HTR-8/SVneo (cell line): ENCODE measurements around the gene HOXA1.

Source experiments
- DNase-seq: peaks from one replicate; pipeline ENCODE4 v3.0.0; 2011; ENCODE audit warnings: low spot score, mixed read lengths; ENCODE audit not compliant: insufficient read length
- FAIRE-seq: peaks from 2 replicates; lab custom pipeline; 2011; peaks lifted over from hg19 to GRCh38; lab: Jason Lieb, UNC

Gene HOXA1

DNA sequence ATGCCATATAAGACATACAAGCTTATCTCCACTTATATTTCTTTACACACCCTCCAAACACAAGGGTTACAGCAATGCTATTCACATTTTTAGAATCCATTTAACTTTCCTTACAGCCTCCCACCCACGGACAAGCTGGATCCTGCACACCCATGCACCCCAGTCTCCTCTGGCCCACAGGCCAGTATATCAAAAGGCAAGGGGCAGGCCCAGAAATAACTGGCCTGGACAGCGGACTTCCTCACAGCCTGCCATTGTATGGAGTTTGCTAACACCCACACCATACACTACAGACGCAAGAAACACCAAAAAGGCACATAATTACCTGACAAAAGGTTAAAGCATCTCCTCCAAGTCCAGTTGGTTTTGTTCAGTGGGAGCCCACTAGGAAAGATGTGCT lies 22.8 kb upstream of the HOXA1 start:
- FAIRE-seq: no peak

DNA sequence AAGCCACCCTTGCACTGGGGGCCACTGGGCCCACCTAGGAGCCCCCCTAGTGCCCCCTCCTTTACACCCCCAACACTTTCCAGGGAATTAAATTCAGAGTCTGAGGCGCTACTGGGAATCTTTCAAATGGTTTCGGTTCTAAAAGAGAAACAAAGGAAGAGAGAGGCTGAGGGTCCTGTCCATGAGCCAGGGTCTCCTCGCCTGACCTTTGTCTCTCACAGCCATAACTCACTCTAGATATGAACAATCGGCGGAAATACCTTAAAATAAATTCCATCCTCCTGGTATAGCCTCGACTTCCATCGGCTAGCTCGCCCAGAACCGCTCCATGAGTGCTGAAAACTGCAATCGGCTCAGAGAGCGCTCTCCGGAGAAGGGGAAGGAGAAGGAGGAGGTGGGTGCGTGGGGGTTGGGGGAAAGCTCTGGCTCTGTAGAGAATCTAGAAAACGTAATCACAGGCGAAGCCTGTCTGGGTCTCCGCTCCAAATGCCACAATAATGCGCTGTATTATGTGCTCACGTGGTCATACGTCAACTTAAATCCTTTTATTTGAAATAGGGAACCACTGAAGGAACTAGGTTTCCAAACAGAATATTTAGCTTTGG lies 22.2 kb upstream of the HOXA1 start:
- FAIRE-seq: no peak
- DNase-seq: no peak

More for the DNA sequence above, 22.8 kb upstream of the HOXA1 start:
- DNase-seq: no peak

DNA sequence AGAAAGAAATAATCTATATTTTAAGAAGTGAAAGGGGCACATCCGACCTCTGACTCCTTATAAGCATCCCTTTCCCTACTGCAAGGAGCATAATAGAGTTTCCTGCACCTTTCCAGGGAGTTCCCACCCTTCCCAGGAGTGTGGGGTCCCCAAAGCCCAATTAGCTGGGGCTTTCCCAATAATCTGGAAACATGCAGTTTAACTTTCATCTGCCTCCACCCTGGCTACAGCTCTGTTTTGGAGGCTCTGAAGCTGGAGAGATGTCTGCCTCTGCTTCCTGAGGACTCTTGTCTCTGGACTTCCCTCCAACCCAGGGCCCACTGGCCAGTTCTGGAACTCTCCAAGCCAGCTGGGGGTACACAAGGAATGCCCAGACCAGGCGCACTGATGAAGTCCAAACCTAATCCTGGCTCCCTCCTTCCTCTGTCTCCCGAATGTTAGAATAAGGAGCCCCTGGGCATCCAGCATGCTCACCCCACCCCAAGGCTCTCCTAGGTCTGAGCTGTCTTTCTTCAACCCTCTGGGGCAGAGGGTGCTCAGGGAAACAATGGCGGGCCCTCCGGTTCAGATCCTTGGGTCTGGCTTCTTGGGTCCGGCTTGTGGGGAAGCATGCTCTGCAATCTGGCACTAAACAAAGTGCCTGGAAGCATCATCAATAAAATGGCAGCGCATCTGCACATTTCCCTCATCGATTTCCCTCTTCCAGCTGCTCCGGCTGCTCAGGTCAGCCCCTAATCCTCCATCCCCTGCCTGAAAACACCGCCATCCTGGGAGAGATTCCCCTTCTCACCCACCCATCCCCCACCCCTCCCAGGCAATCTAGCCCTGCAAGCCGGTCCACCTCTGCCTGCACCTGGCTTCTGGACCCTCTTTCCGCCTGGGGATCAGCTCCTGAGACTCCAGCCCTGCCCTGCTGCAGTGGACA lies 21.4 kb upstream of the HOXA1 start:
- DNase-seq: no peak
- FAIRE-seq: no peak

DNA sequence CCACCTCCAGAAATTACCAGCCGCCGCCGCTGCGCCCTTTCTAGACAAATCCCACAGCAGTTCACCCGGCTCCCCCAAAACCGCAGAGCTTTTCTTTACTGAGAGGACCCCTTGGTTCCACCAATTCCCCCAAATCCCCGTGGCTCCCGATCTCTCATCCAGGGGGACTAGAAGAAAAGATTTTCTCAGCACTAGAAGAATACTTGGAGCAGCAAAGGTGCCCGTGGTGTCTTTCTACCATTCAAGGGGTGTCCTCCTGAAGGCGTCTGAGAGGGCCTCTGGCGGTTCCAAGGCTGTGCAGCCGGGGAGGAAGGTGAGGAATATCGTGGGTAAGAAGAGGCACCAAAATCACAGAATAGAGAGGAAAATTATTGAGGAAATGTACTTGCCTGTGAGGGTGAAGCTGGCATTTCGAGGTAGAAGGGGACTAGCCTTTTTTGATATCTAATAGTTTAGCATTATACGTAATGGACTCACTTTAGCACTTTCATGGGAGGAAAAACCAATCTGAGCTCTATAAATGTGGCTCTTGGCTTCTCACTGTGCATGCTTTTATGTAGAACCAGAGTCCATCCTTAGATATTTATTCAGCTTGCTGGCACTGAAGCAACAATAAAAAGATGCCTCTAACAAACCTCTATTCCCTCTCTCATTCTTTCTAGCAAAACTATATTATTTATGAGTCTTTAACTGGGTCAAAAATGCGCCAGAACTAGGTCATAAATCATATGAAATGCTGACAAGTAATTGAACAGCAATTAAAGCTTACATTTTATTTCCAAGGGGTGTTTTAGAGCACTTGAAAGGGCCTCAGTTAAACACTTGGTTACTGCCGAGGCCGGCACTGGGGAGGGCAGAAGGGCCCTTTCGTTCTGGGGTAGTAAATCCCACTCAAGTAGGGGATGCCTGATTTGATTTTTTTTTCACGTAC lies 20.5 kb upstream of the HOXA1 start:
- no peak for FAIRE-seq

DNA sequence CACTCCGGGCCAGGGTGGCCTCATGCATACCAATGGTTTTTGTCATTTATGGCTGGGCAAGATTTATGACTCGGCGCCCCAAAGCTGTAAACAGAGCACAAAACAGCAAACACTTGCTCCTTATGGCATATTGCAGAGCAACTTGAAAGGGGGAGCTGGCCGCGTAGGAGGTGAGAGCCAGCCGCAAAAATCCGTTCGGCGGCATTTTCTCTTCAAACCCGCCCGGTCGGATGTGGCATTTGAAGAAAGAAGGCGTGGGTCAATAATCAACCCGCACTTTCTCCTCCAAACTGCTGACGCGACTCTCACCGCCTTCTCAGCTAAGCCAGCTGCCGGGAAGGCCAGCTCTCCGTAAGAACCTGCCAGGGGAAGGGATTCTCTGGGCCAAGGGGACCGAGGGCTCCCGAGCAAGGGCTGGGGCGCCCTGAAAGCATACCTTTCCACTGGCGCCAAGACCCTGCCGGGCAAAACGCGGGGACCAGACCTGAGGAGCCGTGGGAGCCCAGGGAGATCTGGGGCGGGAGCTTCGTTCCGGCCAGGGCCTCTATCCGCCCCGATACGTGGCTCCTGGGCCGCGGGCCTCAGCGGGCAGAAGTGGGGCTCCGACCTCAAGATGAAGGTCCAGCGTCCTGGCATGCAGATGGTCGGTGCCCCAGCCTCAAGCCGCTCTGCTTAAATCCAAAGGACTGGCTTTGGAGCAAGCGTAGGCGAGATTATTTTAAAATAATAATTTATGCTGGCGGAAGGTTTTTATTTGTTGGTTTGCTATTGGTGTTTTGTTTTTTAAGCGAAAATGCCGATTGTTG lies 19.6 kb upstream of the HOXA1 start:
- no peak for FAIRE-seq

More for the DNA sequence above, 20.5 kb upstream of the HOXA1 start:
- DNase-seq: no peak

DNA sequence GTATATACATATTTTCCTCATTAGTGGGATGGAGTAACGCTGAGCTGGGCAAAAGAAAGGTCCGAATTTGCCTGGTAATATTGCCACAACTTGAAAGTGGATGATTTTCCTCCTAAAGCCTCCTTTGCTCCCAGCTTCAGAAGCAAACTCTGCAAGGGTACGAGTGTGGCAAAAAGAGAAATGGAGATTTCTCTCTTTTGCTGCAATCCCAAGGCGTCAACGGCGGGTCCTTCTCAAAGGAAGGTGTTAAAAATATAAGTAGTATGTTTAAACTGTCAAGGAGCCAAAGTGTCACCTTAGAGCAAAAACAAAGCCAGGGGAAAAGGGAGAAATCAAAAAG lies 19.1 kb upstream of the HOXA1 start:
- no peak for FAIRE-seq
- no peak for DNase-seq

More for the DNA sequence above, 19.6 kb upstream of the HOXA1 start:
- DNase-seq: peak; percentile 66

DNA sequence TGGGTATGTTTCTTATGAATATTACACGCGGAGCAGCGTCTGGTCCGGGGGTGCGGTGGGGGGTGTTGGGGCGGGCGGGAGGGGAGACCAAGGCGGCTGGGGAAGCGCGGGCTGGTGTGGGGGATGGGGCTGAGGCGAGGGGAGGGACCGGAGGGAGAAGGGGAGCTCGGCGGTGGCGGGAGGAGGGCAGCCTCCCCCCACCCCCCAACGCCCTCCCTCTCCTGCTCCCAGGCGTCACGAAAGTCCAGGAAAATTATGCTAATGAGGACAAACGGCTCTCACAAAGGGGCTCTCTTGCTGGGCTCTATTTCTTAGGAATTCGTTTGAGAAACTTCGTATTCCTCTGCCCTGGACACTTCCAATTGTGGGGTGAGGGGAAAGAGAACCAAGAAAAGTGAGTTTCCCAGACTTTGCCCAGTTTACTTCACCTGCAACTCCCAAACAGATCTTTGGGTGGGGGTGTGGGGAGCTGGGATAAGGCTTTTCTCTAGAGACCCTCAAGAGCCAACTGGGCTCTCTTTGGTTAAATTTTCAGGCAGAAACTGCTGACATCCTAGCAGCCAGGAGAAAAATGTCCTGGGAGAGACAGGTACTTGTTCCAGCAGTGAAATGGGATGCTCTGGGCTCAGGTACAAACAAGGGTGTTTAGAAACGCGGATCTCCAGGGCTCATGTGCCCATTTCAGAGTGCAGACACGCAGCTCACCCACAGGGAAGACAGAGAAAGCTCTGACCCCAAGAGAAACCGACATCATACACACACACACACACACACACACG lies 18.4 kb upstream of the HOXA1 start:
- DNase-seq (no peak), FAIRE-seq (no peak)

DNA sequence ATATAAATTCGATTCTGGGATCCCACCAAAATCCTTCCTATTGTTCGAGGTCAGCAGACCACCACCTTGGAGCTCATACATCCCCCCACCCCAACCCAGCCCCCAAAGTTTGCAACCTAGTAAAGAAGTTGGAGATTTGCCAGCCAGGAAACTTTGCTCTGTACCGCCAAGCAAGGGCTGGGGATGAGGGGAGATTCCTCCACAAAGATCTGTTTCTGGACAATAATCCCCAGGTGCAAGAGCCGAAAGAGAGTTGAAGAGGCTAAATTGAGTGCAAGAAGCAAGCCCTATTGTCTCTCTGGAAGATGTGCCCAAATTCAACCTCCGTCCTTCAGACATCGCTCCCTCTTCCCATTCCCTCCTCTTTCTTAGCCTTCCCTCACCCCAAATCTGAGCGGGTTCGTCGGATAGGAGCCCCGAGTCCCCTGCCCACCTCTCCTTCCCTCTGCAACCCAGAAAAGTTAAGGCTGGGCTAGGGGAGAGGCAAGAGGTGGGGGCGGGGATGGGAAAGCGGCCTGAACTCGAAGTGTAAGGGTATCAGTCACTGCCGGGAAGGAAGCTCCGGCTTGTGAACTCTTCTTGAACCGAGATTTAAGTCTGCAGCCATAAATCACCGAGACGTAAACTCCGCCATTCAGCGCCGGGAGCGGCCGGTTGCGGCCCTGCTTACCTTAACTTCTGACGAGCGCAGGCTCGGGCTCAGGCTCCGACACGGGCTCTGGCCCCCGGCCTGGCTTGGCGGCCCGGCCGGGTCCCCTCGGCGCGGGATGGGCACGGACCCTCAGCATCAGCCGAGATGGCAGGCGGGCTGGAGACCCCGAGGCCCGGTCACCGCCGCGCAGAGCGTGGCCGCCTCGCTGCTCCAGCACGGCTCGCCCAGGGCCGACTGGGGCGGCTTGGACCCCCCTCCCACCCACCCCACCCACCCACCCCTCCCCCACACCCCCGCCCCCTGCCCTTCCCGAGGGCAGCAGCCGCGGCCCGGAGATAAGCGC lies 17.5 kb upstream of the HOXA1 start:
- DNase-seq (peak; percentile 71), FAIRE-seq (peak; percentile 44)

DNA sequence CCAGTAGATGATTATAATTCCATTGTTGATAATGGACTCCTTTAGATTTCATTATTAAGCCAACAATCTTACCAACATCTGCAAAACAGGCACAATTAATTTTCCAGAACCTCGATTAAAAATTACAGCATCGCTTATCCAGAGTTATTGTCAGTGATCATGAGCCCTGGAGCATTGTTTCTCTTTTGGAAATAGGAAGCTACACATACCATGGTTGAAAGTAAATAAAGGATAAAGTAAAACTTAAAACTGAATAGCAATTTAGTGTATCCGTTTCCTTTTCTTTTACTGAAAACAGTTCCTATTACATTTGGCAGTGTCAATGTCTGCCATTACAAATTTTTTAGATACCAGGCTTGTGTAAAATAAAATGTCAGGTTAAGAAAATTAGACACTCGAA lies 16.6 kb upstream of the HOXA1 start:
- DNase-seq: no peak
- FAIRE-seq: no peak

DNA sequence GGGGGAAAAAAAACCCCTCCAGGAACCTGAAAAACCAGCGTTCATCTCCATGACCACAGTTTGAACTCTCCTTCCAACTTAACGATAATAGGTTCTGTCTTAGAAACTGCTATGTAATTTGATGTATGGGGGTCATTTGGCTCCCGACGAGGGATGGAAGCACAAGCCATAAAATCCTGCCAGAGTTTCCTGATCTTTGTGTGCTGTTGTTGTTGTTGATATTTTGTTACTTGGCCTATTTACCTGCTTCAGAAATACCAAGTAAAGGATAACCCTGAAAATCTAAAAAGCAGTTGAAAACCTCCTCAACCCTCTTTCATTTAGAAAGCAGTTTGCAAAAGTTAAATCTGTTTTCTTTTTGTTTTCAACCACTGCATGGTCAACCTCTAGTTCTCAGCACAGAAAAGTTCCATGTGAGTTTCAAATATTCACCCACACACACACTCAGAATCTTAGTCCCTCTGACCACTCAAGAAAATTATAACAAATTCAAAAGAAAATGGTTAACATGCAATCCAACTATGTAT lies 16.0 kb upstream of the HOXA1 start:
- DNase-seq (no peak), FAIRE-seq (no peak)

DNA sequence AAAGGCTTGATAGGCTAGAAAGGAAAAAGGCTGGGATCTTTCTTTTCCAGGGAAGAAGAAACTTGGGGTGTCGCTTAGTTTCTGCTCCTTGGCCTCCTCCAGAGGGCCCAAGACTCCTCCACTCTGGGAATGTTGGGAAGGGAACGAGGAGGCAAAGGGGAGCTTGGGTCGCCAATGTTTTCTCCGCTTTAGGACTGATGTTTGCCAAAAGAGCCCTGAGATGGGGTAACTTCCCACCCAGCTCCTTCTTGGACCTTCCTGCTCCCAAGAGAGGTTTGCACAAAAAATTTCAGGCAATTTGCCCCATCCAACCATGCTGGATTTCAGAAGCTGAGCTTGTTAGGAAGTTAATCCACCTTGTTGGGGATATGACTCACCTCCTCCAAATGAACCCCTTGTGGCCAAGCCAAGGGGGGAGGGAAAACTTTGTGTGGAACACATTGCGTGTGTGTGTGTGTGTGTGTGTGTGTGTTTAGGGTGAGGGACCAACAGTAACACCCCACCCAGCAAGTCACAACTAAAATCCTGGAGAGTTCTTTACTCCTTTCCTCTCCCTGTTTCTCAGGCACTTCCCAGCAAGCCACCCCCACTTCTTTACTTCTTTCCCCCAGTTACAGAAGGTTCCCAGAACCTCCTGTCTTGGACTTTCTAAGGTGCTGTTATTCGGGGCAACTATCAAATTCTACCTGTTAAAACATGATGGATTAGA lies 15.4 kb upstream of the HOXA1 start:
- FAIRE-seq (peak; percentile 28), DNase-seq (no peak)

DNA sequence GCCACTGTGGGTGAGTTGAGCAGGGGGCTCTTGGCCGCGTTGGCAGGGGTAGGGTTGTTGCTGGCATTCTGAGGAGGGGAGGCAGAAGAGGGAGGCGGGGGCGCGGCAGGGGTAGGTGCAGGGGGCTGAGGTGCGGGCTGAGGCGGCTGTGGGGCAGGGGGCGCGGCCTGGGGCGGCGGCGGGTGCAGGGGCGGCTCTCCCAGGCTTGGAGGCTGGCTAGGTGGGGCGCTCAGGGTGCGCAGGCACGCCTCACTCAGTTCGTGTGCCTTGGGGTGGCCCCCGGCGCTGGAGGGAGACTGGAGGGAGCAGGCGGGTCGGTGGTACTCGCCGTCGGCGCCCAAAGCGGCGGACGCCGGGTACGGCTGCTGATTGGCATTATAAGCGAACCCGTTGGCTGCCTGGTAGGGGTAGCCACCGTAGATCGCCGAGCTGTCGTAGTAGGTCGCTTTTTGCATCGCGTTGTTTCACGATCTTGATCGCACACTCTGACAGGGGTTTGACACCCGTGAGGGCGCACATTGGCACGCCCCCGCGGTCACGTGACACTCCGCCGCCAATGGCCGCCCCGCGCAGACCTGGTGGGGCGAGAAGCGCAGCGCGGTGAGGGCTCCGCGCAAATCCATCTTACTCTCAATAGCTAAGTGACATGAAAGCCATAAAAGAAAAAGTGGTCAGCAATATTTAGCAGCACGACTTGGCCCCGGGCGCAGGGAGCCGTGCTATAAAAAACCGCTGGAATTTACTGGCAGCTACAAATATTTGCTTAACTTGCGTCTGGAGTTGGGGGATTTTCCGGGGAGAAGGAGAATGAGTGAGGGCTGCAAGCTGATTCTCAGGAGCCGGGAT lies 14.6 kb upstream of the HOXA1 start:
- DNase-seq (peak; percentile 83), FAIRE-seq (peak; percentile 72)

DNA sequence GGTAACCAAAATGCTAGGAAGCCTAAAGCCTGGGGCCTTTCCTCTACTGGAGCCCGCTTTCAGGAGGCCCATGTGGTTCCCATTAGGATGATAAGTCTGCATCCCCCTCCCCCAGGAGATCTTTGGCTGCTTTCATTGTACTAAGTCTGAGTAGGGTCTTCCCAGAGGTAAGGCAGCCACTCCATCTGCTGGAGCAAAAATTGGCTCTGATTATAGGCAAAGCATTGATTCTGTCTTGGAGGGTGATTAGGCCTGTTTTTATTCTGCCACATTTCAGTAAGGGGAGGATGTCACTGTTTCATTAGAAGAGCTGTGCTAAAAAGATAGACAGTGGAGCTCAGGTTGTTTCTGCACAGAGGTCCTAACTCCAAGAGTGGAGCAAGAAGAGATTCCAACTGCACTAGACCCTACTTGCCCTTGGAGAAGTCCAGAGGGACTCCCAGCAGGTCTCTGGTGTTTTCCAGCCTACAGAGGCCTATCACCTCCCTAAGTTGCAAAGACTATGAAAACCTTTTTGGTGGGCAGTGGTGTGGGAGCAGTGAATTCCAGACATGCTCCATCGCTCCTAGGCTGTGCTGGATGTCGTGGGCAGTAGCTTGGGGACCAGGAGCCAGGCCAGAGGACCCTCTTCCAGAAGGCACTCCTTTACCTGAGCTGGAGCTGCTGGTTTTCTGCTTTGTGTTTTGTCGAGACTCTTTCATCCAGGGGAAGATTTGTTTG lies 13.8 kb upstream of the HOXA1 start:
- no peak for FAIRE-seq

DNA sequence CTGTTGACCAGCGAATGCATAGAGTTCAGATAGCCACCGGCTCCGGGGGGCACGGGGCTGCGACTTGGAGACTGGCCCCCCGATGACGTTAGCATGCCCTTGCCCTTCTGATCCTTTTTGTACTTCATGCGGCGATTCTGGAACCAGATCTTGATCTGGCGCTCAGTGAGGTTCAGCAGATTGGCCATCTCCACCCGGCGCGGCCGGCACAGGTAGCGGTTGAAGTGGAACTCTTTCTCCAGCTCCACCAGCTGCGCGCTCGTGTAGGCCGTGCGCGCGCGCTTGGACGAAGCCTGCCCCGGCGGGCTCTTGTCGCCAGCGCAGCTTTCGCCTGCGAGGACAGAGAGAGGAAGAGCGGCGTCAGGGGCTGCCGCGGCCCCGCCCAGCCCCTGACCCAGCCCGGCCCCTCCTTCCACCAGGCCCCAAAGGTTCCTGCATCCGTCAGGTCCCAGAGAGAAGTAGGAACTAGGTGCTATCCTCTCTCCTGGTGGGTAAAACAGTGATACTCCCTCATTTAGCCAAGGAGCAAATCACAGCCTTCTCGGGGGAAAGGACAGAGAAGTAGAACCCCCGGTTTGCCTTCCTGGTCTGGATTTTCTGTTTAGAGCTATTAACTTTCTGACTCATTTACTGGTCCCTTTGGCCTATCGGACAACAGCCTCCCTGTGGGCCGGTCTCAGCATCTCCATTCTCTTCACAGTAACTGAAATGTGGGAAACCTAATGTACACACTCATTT lies 12.8 kb upstream of the HOXA1 start:
- no peak for FAIRE-seq

More for the DNA sequence above, 13.8 kb upstream of the HOXA1 start:
- DNase-seq: no peak

More for the DNA sequence above, 12.8 kb upstream of the HOXA1 start:
- no peak for DNase-seq
